ENCODE measurements around the gene PAPSS2. TPM values are rescaled to one million over a fixed set of nuclear protein-coding genes. Genes with fewer than 3 reads are reported as not detected.

The PAPSS2 gene
- total RNA-seq, 1 experiment from 2014 or later = 12.6 TPM

- TF ChIP-seq CTCF (IDR thresholded peaks at IDR 0.05; ENCODE audit: unreplicated experiment) = no peak
- Mint-ChIP-seq H3K4me3 (ENCODE audit: low read depth, unreplicated experiment) (no peak overlapping the region), H3K36me3 (ENCODE audit: insufficient read depth, unreplicated experiment) (no peaks in the 10 kb centered on the region), H3K27me3 (ENCODE audit: unreplicated experiment) (no peaks in the 10 kb centered on the region), H3K4me1 (ENCODE audit: low read depth, unreplicated experiment) (no peaks in the 10 kb centered on the region), H3K27ac (ENCODE audit: unreplicated experiment) (no peak overlapping the region), H3K9me3 (ENCODE audit: low read depth, unreplicated experiment) (no peaks in the 10 kb centered on the region)
- CTCF ChIA-PET = no interaction called here
- no TSS peak for BruUV-seq (replicated peaks)
- intact Hi-C loops (cut with micrococcal nuclease; ENCODE audit: unreplicated experiment) = no loop called here
- no peak for DNase-seq
Observed at GRCh38 chr10:87712913-87713616, 53.4 kb downstream of the PAPSS2 start.

GRCh38 chr10:87713707-87714106, 54.0 kb downstream of the PAPSS2 start:
- no TSS peak for BruUV-seq (replicated peaks)
- H3K4me3 Mint-ChIP-seq (ENCODE audit: low read depth, unreplicated experiment) = no peak overlapping the region
- H3K4me1 Mint-ChIP-seq (ENCODE audit: low read depth, unreplicated experiment) = no peaks in the 10 kb centered on the region
- no peak overlapping the region for H3K27ac Mint-ChIP-seq (ENCODE audit: unreplicated experiment)
- CTCF ChIA-PET = no interaction called here
- TF ChIP-seq CTCF (IDR thresholded peaks at IDR 0.05; ENCODE audit: unreplicated experiment) = no peak
- no peaks in the 10 kb centered on the region for H3K9me3 Mint-ChIP-seq (ENCODE audit: low read depth, unreplicated experiment)
- DNase-seq = no peak
- intact Hi-C loops (cut with micrococcal nuclease; ENCODE audit: unreplicated experiment) = no loop called here
- no peaks in the 10 kb centered on the region for H3K27me3 Mint-ChIP-seq (ENCODE audit: unreplicated experiment)
- no peaks in the 10 kb centered on the region for H3K36me3 Mint-ChIP-seq (ENCODE audit: insufficient read depth, unreplicated experiment)

GRCh38 chr10:87715552-87716347, 56.1 kb downstream of the PAPSS2 start:
- TF ChIP-seq CTCF (IDR thresholded peaks at IDR 0.05; ENCODE audit: unreplicated experiment) = no peak
- H3K36me3 Mint-ChIP-seq (ENCODE audit: insufficient read depth, unreplicated experiment) = no peaks in the 10 kb centered on the region
- no peaks in the 10 kb centered on the region for H3K27me3 Mint-ChIP-seq (ENCODE audit: unreplicated experiment)
- BruUV-seq (replicated peaks) = no TSS peak
- DNase-seq = no peak
- no peak overlapping the region for H3K27ac Mint-ChIP-seq (ENCODE audit: unreplicated experiment)
- no peak overlapping the region for H3K4me3 Mint-ChIP-seq (ENCODE audit: low read depth, unreplicated experiment)
- CTCF ChIA-PET = no interaction called here
- intact Hi-C loops (cut with micrococcal nuclease; ENCODE audit: unreplicated experiment) = no loop called here
- no peaks in the 10 kb centered on the region for H3K4me1 Mint-ChIP-seq (ENCODE audit: low read depth, unreplicated experiment)
- H3K9me3 Mint-ChIP-seq (ENCODE audit: low read depth, unreplicated experiment) = no peaks in the 10 kb centered on the region

- BruUV-seq (replicated peaks) = no TSS peak
- no peaks in the 10 kb centered on the region for H3K27me3 Mint-ChIP-seq (ENCODE audit: unreplicated experiment)
Observed at GRCh38 chr10:87716348-87716670, 56.6 kb downstream of the PAPSS2 start.

More at GRCh38 chr10:87716348-87716670, 56.6 kb downstream of the PAPSS2 start:
- no peak overlapping the region for H3K4me3 Mint-ChIP-seq (ENCODE audit: low read depth, unreplicated experiment)
- TF ChIP-seq CTCF (IDR thresholded peaks at IDR 0.05; ENCODE audit: unreplicated experiment) = no peak
- H3K27ac Mint-ChIP-seq (ENCODE audit: unreplicated experiment) = no peak overlapping the region
- H3K9me3 Mint-ChIP-seq (ENCODE audit: low read depth, unreplicated experiment) = no peaks in the 10 kb centered on the region
- H3K4me1 Mint-ChIP-seq (ENCODE audit: low read depth, unreplicated experiment) = no peaks in the 10 kb centered on the region
- CTCF ChIA-PET = no interaction called here
- no peak for DNase-seq
- no peaks in the 10 kb centered on the region for H3K36me3 Mint-ChIP-seq (ENCODE audit: insufficient read depth, unreplicated experiment)
- intact Hi-C loops (cut with micrococcal nuclease; ENCODE audit: unreplicated experiment) = no loop called here
